Mammary epithelial cell (primary cell): Measurements from ENCODE around the gene NCKAP1.

Source experiments
- CTCF ChIP-seq, 2 donors: IDR thresholded peaks in 1 of 2; conservative IDR thresholded peaks in 1 of 2; 2 replicates each; pipeline ENCODE4 v1.5.1; 2011 to 2012; ENCODE audit warnings: inconsistent platforms in 2 of 2, low read length in 2 of 2, mild to moderate bottlenecking in 2 of 2, control low read depth in 1 of 2, low read depth in 1 of 2; ENCODE audit not compliant: insufficient read depth in 1 of 2; ENCODE audit errors: extremely low read depth in 1 of 2
- EZH2 ChIP-seq: IDR thresholded peaks from 2 replicates; pipeline ENCODE4 v1.6.1; 2012; ENCODE audit warnings: low read length, inconsistent platforms, borderline replicate concordance

GRCh38 chr2:182895169-182895568 is 143.1 kb downstream of the NCKAP1 start:
- TF ChIP-seq CTCF (conservative IDR thresholded peaks at IDR 0.05 in 1 of 2, IDR thresholded peaks at IDR 0.05 in 1 of 2; ENCODE audit: extremely low read depth in 1 of 2, insufficient read depth in 1 of 2, low read depth in 1 of 2, low read length in 2 of 2): no peak
- TF ChIP-seq EZH2: no peak
